ENCODE results near the gene CFAP92.

CFAP92 gene

GRCh38 chr3:128987302-128988100 lies 6.4 kb downstream of the CFAP92 start:
- no peak for DNase-seq

DNA sequence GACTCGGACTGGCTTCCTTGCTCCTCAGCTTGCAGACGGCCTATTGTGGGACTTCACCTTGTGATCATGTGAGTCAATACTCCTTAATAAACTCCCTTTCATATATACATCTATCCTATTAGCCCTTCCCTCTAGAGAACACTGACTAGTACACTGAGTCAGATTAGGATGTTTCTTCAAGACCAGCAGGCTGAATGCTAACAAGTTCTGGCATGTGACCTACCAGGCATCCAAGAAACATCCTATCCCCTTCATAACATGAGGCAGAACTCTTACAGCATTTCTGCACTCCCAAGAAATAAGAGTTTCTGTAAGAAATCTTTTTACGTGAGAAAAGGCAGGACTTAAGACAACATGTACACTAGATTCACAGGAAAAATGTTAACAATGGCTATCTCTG lies 9.3 kb downstream of the CFAP92 start:
- DNase-seq = no peak

GRCh38 chr3:128983293-128984069 lies 10.4 kb downstream of the CFAP92 start:
- DNase-seq = no peak

- no peak for DNase-seq
These were observed 18.6 kb downstream of the CFAP92 start for GRCh38 chr3:128975276-128975675.

- no peak for DNase-seq
These were observed 19.8 kb downstream of the CFAP92 start for GRCh38 chr3:128973988-128974564.

GRCh38 chr3:128971421-128972100 lies 22.3 kb downstream of the CFAP92 start:
- no peak for DNase-seq

- DNase-seq = no peak
These were observed 23.2 kb downstream of the CFAP92 start for GRCh38 chr3:128970740-128971047.

GRCh38 chr3:128969993-128970739 lies 23.7 kb downstream of the CFAP92 start:
- peak; percentile 18 to 78 (median 52) for DNase-seq

DNA sequence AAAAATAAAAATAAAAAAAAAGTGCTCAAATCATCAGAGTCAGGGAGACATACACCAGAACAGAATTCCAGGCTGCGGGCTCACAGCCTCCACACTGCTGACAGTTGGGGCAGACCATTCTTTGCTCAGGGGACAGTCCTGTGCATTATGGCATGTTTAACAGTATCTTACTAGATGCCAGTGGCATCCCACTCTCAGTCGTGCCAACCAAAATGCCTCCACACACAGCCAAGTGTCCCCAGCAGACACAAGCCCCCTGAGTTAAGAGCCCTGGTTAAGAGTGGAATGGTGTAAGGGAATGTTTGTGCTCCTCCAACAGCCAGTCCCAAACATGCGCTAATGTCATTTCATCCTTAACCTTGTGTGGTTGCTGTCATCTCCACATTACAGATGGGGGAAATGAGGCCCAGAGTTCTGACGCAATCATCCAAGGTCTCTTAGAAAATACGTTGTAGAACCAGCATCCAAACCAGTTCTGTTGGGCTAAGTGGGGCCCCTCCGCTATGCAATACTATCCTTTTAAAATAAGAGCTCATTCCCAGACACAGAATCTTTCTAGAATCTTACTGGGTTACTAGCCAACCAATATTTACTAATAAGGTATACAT lies 26.0 kb downstream of the CFAP92 start:
- no peak for DNase-seq

DNA sequence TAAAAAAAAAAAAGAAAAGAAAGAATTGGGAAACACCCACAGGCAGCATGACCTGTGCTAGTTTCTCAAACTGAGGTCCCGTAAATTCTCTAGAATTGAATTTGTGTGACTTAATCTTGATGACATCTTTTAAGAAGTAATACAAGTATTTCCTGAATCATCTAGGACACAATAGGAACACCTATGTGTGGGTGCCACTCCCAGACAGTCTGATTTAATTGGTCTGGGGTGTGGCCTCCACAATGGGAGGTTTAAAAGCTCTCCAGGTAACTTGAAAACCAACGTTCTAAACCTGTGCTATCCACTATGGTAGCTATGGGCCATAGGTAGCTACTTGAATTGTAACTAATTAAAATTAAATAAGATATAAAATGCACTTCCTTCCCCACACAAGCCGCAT lies 28.1 kb downstream of the CFAP92 start:
- DNase-seq = no peak

DNA sequence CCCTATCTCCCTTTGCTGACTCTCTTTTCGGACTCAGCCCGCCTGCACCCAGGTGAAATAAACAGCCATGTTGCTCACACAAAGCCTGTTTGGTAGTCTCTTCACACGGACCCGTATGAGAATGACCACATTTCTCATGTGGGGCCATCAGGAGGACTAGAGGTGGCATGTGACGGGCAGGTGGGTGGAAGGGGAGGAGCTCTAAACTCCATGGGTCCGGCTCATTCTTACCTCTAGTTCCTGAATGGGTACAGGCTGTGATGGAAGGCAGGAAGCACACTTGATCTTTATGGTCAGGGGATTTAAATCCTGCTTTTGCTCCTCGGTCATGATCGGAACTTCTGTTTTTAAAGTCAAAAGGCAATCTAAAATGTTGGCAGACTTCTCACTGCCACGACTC lies 28.6 kb downstream of the CFAP92 start:
- no peak for DNase-seq

DNA sequence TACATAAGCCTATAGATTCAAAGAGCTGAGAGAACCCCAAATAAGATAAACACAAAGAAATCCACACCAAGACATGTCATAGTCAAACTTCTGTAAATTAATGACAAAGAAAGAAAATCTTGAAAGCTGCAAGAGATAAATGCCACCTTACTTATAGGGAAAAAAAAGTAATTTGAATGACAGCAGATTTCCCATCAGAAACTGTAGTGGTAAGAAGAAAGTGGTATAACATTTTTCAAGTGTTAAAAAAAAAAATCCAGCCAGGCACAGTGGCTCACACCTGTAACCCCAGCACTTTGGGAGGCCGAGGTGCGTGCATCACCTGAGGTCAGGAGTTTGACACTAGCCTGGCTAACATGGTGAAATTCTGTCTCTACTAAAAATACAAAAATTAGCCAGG lies 37.4 kb downstream of the CFAP92 start:
- DNase-seq = no peak

- DNase-seq = peak in 2 of 6 experiments; percentile 4 to 12
These were observed 43.5 kb downstream of the CFAP92 start for GRCh38 chr3:128950223-128950938.

DNA sequence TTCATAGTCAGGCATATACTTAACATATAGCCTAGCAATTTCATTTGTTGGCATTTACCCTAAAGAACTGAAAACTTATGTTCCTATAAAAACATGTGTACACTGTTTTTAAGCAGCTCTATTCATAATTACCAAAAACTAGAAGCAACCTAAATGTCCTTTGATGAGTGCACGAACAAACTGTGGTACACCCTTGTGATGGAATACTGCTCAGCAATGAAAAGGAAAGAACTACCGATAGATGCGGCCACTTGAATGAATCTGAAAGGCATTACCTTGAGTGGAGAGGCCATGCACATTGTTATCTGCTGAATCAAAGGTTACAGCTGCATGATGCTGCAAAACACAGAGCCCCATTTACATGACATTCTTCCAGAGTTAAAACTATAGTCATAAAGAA lies 44.7 kb downstream of the CFAP92 start:
- no peak for DNase-seq

DNA sequence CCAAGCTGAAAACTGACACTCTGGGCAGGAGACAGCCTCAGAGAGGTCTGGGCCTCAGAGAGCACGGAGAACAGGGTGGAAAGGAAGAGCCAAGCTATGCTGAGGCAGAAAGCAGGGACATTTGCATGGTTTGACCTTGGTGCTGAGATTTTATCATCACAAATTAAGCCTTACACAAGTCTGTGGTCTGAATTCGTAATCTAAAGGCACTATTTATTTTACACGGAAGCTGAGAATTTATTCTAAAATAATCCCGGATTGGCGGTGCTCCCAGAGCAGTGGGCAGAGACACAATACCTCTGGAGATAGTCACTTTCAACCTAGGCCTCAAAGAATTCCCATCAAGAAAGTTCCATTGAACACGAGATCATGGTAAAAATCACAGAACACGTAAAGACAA lies 47.5 kb downstream of the CFAP92 start:
- no peak for DNase-seq

DNA sequence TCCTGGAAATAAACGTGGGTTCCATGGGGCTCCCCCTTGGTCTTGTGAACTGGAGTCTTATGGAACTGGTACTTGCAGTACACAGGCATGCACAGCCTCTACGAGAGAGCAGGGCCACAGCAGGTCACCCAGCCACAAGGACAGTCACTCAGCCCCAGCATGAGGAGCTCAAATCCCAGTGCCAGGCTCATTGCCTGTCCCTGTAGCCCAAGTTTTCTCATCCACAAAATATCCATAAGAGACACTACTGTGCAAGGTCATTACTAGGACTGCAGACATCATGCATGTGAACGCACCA lies 48.0 kb downstream of the CFAP92 start:
- DNase-seq = no peak

DNA sequence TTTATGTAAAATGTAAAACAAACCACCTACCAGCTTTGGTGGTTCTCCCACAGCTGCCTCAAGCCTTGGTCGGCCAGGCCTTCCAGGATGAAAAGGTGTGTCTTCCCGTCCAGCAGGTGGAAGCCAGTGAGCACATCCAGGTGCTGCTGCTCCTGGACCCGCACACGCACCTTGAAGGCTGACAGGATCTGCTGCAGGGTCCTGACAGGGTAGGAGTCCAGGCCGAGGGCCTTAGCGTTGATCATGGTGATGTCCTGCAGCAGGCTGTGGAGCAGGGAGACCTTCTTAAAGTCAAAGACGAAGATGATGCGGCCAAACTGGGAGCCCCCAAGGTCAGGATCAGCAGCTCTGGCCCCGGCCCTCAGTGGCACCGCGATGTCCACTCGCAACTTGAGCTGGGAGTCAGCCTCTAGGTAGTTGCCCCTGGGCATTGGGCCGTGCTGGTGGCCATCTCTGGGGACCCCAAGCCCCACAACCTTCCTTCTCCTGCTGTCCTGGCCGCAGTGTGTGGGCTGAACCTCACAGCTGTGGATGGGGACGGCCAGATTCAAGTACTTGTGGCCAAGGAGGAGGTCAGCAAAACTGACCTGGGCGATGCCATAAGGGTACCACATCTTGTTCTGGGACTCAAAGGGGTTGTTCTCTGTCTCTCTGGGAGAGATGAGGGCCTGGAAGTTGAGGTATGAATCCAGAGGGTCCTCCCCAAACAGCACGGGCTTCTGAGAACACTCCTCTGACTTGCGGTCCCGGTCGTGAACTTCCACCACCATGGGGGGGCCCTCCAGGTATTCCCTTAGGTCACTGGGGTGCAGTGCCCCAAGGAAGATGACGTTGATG lies 48.6 kb downstream of the CFAP92 start:
- no peak for DNase-seq

DNA sequence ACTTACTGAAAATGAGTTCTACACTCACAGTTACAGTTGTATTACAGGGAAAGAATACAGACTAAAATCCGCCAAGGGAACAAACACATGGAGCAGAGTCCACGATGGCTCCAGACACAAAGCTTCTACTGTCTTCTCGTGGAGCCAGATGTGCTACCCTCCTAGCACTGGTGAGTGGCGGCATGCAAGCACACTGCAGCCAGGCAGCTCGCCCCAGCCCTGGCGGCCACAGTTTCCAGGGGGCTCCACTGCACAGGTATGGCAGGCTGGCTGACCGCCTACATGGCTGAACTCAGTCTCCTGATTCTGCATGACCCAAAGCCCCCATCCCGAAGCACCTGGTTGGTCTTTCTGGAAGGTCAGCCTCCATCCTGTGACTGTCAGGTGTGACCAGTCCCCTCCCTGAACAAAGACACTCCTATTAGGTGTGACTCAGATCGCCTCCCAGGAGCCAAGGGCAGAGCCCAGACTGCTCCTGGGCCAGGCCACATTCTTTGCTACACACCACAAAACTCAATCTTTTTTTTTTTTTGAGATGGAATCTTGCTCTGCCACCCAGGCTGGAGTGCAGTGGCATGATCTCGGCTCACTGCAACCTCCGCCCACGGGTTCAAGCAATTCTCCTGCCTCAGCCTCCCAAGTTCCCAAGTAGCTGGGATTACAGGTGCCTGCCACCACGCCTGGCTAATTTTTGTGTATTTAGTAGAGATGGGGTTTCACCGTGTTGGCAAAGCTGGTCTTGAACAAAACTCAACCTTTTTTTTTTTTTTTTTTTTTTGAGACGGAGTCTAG lies 51.5 kb downstream of the CFAP92 start:
- no peak for DNase-seq

- DNase-seq = no peak
These were observed 53.6 kb downstream of the CFAP92 start for GRCh38 chr3:128940252-128940651.

DNA sequence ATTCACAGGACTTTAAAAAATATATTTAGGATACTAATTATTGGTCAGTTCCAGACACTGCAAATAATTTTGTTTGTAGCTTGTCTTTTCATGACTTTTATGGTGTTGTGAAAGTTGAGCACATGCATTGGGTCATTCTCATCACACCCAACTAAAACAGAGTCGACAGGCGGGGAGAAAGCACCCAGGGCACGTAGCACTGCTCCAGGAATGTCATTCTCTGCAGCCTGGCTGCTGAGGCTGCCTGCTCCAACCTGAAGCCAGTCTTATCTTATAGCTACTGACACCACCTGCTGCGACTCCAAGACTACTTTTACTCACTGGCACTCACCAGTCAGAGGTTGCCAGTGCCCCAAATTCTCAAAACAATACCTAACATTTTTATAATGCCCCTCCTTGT lies 57.5 kb downstream of the CFAP92 start:
- DNase-seq = no peak
